ENCODE data around the gene CRYAA.

DNA sequence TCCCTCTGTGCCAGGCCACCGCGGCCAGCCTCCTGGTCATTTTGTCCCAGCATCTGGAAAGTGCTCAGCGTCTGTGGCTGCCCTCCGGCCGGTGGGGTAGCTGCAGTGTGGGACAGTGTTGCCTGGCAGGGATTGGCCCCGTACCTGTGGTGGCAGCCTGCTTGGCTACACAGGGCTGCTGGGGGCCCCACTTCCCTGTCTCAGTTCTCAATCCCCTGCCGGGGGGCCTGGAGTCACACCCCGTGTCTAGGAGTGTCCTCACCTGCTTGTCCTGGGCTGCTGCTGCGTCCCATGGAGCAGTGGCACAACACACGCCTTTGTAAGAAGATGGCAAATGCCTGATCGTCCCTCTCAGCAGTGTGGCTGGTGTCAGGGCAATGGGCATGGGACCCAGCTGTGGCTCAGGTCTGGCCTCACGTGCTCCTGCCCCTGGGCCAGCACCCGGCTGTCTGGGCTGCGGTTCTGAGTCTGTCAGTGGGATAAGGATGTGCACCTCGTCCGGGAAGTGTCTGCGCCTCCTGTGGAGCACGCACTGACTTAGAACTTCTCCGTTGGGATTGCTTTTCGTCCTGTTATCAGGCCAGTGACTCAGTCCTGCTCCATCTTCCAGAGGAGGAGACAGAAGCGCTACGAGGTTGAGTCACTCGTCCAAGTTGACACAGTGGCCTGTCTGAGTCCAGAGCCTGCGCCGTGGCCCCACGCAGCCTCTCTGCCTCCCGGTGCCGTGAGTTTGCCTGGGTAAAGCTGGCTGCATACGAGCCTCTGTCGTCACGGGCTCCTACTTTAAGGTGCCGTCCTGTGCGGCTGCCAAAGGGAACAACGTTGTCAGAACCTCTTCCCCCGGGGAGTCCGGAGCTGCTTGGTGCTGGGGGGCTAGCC lies 41.0 kb downstream of the CRYAA start:
- TF ChIP-seq POLR2A (IDR thresholded peaks at IDR 0.05; ENCODE audit: low read depth, low read length) (no peak), TAF1 (IDR thresholded peaks at IDR 0.05; ENCODE audit: low read depth, low read length) (no peak), POLR2AphosphoS5 (IDR thresholded peaks at IDR 0.05; ENCODE audit: low read depth, low read length) (no peak), SPI1 (IDR thresholded peaks at IDR 0.05; ENCODE audit: low read depth, low read length) (no peak), POU2F2 (IDR thresholded peaks at IDR 0.05; ENCODE audit: low read depth, low read length) (no peak)

All from GM12891 (cell line).